Right lobe of liver (tissue), 4 donors: ENCODE results near the gene PLPP6.

Experiments used
- POLR2A ChIP-seq: fragments of 450-650 bp; IDR thresholded peaks from one replicate; pipeline ENCODE4 v1.6.1; 2017; ENCODE audit warnings: antibody characterized with exemption, mild to moderate bottlenecking
- TF ChIP-seq, protein P1 (sequence below), 4 donors: fragments of 200-600 bp in 3 of 4; fragments of 450-650 bp in 1 of 4; IDR thresholded peaks; one replicate each; pipeline versions ENCODE4 v1.5.1 to v1.8.0; 2016 to 2022; ENCODE audit warnings: antibody characterized with exemption in 4 of 4, mild to moderate bottlenecking in 2 of 4
- donor health status: DM: no; HTN: no; CAD: no.
- donor health status: DM: no; HTN: no; CAD: no.
- donor health status: DM: no; HTN: yes; CAD: no.

DNA sequence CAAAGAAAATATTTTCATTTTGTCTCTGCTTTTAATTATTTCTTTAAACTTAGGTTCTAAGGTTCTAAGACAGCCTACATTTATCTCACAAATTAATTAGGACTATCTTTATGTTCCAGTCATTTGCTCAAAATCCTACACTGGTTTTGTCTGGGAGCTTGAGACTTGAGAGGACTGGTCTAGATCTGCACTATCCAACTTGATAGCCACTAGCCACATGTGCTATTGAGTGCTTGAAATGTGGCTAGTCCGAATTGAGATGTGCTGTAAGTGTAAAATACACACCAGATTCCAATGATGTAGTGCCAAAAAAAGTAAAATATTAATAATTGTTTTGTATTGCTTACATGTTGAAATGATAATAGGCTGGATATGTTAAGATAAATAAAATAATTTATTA is 24.5 kb downstream of the PLPP6 start:
- TF ChIP-seq, protein P1, sequence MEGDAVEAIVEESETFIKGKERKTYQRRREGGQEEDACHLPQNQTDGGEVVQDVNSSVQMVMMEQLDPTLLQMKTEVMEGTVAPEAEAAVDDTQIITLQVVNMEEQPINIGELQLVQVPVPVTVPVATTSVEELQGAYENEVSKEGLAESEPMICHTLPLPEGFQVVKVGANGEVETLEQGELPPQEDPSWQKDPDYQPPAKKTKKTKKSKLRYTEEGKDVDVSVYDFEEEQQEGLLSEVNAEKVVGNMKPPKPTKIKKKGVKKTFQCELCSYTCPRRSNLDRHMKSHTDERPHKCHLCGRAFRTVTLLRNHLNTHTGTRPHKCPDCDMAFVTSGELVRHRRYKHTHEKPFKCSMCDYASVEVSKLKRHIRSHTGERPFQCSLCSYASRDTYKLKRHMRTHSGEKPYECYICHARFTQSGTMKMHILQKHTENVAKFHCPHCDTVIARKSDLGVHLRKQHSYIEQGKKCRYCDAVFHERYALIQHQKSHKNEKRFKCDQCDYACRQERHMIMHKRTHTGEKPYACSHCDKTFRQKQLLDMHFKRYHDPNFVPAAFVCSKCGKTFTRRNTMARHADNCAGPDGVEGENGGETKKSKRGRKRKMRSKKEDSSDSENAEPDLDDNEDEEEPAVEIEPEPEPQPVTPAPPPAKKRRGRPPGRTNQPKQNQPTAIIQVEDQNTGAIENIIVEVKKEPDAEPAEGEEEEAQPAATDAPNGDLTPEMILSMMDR (IDR thresholded peaks at IDR 0.05): no peak
- TF ChIP-seq POLR2A: no peak
